GM23338 (cell line): Measurements from ENCODE around the gene FGF10.

Experiments
- CTCF ChIP-seq, 2 experiments: fragments of 200-600 bp in 1 of 2; sonication (generic) in 1 of 2; conservative IDR thresholded peaks; 2 replicates each; pipeline versions ENCODE4 v1.5.1 to v1.6.1; 2016 to 2017; ENCODE audit warnings: antibody characterized with exemption in 2 of 2, low read depth in 2 of 2, mild to moderate bottlenecking in 2 of 2, moderate library complexity in 1 of 2
- POLR2AphosphoS5 ChIP-seq: IDR thresholded peaks from 2 replicates; pipeline ENCODE4 v1.6.1; 2016; ENCODE audit warnings: antibody characterized with exemption, low read depth

GRCh38 chr5:44275908-44276307 lies 113.3 kb downstream of the FGF10 start:
- TF ChIP-seq POLR2AphosphoS5 (no peak), CTCF (conservative IDR thresholded peaks at IDR 0.05; ENCODE audit: low read depth in 2 of 2) (no peak)
